SW480 (cell line): Measurements from ENCODE around the gene GNAT1.
A peak's percentile ranks its signal among the peaks of the same experiment; 100 is the strongest.

Source experiments
- DNase-seq: peaks from one replicate; pipeline ENCODE4 v3.0.0-alpha.2; 2016; ENCODE audit warnings: low spot score

The GNAT1 gene

GRCh38 chr3:50163572-50164455 lies 27.6 kb upstream of the GNAT1 start:
- DNase-seq: no peak

- no peak for DNase-seq
Measured at GRCh38 chr3:50164481-50164880, 26.9 kb upstream of the GNAT1 start.

- no peak for DNase-seq
Measured at GRCh38 chr3:50164984-50165909, 26.2 kb upstream of the GNAT1 start.

GRCh38 chr3:50165910-50166538 lies 25.4 kb upstream of the GNAT1 start:
- no peak for DNase-seq

GRCh38 chr3:50166620-50167019 lies 24.8 kb upstream of the GNAT1 start:
- no peak for DNase-seq

- peak; percentile 63 for DNase-seq
Measured at GRCh38 chr3:50167069-50167840, 24.2 kb upstream of the GNAT1 start.

- DNase-seq: no peak
Measured at GRCh38 chr3:50167841-50168209, 23.6 kb upstream of the GNAT1 start.

GRCh38 chr3:50168388-50168787 lies 23.0 kb upstream of the GNAT1 start:
- no peak for DNase-seq

- DNase-seq: no peak
Measured at GRCh38 chr3:50168791-50169190, 22.6 kb upstream of the GNAT1 start.

GRCh38 chr3:50169232-50169832 lies 22.1 kb upstream of the GNAT1 start:
- DNase-seq: no peak

- no peak for DNase-seq
Measured at GRCh38 chr3:50169858-50170257, 21.6 kb upstream of the GNAT1 start.

GRCh38 chr3:50170689-50171088 lies 20.7 kb upstream of the GNAT1 start:
- DNase-seq: peak; percentile 68

- peak; percentile 96 for DNase-seq
Measured at GRCh38 chr3:50171540-50172301, 19.7 kb upstream of the GNAT1 start.

- DNase-seq: peak; percentile 94
Measured at GRCh38 chr3:50172626-50173220, 18.7 kb upstream of the GNAT1 start.

- no peak for DNase-seq
Measured at GRCh38 chr3:50173685-50174516, 17.5 kb upstream of the GNAT1 start.

- no peak for DNase-seq
Measured at GRCh38 chr3:50174517-50174895, 16.9 kb upstream of the GNAT1 start.

GRCh38 chr3:50174947-50175524 lies 16.4 kb upstream of the GNAT1 start:
- no peak for DNase-seq

- no peak for DNase-seq
Measured at GRCh38 chr3:50177346-50177745, 14.1 kb upstream of the GNAT1 start.

GRCh38 chr3:50179710-50180109 lies 11.7 kb upstream of the GNAT1 start:
- DNase-seq: peak; percentile 66
